ENCODE data around the gene ZBTB46. TPM values are rescaled to one million over a fixed set of nuclear protein-coding genes. Genes with fewer than 3 reads are reported as not detected.
A peak's percentile ranks its signal among the peaks of the same experiment; 100 is the strongest.
"Not testable (repeated sequence)": the region's sequence is repeated elsewhere in the genome, so short reads cannot be mapped to it uniquely, and the experiment has no call there.

Gene ZBTB46
- total RNA-seq, 1 donor from 2014 or later, result 0.53 TPM

DNA sequence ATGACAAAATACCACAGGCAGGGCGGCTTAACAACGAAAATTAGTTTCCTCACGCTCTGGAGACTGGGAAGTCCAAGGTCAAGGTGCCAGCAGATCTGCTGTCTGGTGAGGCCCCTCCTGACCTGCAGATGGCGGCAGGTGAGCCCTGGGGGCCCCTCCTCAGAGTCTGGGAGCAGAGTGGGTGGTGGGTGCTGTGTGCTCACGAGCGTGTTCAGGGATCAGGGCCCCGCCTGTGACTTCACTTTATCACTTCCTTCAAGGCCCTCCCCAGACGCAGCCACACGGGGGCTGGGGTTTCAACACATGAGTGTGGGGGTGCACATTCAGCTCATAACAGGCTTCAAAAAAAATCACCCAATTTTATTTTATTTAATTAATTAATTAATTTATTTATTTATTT, 52.2 kb downstream of the ZBTB46 start:
- FAIRE-seq, result no peak
- H3K4me3 ChIP-seq (ENCODE audit: low read depth, low read length), result no peak overlapping the region

DNA sequence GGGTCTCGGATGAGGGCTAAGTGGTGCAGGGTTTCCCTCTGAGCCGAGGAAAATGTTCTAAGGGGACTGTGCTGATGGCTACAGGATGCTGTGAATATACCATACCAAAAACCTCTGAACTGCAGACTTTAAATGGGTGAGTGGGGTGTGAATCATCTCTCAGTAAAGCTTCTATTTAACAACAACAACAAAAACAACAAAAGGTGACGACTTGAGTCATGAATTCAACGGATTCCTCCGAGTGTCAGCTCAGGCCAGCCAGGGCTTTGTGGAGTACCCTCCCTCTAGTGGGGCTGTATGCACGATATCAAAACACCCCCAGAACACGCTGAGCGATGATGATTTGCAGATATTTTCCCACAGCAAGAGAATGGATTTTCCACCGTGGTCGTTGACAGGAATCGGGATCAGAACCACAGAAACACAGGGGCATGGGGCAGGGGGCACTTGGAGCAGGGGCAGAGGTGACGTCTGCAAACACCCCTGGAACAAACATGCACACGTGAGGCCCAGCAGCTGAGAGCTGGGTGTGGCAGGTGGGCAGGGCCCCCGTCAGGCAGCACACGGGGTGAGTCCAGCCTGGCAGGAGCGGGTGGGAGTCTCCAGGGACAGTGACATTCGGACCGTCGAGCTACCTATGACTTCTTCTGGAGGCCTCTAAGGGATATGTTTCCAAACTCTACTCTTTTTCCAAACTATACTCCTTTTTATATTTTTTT, 52.9 kb downstream of the ZBTB46 start:
- DNase-seq (ENCODE audit: low read depth) (peak; percentile 42), FAIRE-seq (no peak)
- no peaks in the 10 kb centered on the region for H3K36me3 ChIP-seq (ENCODE audit: control insufficient read depth, insufficient read depth, low read length)
- H3K4me3 ChIP-seq (ENCODE audit: low read depth, low read length), result no peak overlapping the region
- TF ChIP-seq, protein P1, sequence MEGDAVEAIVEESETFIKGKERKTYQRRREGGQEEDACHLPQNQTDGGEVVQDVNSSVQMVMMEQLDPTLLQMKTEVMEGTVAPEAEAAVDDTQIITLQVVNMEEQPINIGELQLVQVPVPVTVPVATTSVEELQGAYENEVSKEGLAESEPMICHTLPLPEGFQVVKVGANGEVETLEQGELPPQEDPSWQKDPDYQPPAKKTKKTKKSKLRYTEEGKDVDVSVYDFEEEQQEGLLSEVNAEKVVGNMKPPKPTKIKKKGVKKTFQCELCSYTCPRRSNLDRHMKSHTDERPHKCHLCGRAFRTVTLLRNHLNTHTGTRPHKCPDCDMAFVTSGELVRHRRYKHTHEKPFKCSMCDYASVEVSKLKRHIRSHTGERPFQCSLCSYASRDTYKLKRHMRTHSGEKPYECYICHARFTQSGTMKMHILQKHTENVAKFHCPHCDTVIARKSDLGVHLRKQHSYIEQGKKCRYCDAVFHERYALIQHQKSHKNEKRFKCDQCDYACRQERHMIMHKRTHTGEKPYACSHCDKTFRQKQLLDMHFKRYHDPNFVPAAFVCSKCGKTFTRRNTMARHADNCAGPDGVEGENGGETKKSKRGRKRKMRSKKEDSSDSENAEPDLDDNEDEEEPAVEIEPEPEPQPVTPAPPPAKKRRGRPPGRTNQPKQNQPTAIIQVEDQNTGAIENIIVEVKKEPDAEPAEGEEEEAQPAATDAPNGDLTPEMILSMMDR (IDR thresholded peaks at IDR 0.05; ENCODE audit: insufficient read depth, low read length, severe bottlenecking), result no peak
- peaks cover 6% of the 10 kb centered on the region for H3K27me3 ChIP-seq (ENCODE audit: control insufficient read depth, insufficient read depth, low read length)

More for the DNA sequence above, 52.2 kb downstream of the ZBTB46 start:
- TF ChIP-seq, protein P1 (IDR thresholded peaks at IDR 0.05; ENCODE audit: insufficient read depth, low read length, severe bottlenecking), result no peak
- DNase-seq (ENCODE audit: low read depth), result no peak
- no peaks in the 10 kb centered on the region for H3K36me3 ChIP-seq (ENCODE audit: control insufficient read depth, insufficient read depth, low read length)
- H3K27me3 ChIP-seq (ENCODE audit: control insufficient read depth, insufficient read depth, low read length), result peaks cover 6% of the 10 kb centered on the region

DNA sequence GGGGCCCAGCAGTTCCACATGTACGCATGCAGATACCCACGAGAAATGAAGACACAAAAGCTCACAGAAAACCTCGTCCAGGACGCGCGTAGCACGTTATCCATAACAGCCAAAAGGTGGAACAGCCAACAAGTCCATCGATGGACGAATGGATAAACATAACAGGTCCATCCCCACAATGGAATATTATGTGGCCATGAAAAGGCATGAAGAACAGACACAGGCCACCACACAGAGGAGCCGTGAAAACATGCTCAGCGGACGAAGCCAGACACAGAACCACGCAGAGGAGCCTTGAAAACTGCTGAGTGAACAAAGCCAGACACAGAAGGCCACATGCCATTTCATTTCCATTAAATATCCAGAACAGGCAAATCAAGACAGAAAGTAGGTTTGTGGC, 53.5 kb downstream of the ZBTB46 start:
- TF ChIP-seq, protein P1 (IDR thresholded peaks at IDR 0.05; ENCODE audit: insufficient read depth, low read length, severe bottlenecking), result no peak
- no peak overlapping the region for H3K4me3 ChIP-seq (ENCODE audit: low read depth, low read length)
- H3K27me3 ChIP-seq (ENCODE audit: control insufficient read depth, insufficient read depth, low read length), result peaks cover 6% of the 10 kb centered on the region
- FAIRE-seq (no peak), DNase-seq (ENCODE audit: low read depth) (no peak)
- H3K36me3 ChIP-seq (ENCODE audit: control insufficient read depth, insufficient read depth, low read length), result no peaks in the 10 kb centered on the region

DNA sequence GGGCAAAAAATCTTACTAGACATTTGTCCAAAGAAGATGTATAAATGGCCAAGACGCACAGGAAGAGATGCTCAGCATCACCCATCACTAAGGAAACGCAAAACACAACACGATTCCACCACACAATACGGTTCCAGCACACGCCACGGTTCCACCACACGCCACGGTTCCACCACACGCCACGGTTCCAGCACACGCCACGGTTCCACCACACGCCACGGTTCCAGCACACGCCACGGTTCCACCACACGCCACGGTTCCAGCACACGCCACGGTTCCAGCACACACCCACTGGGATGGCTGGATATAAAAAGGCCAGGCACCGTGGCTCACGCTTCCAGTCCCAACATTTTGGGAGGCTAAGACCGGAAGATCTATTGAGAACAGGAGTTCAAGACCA, 54.2 kb downstream of the ZBTB46 start:
- not testable (repeated sequence) for H3K27me3 ChIP-seq (ENCODE audit: control insufficient read depth, insufficient read depth, low read length); FAIRE-seq; DNase-seq (ENCODE audit: low read depth); H3K4me3 ChIP-seq (ENCODE audit: low read depth, low read length); H3K36me3 ChIP-seq (ENCODE audit: control insufficient read depth, insufficient read depth, low read length)

DNA sequence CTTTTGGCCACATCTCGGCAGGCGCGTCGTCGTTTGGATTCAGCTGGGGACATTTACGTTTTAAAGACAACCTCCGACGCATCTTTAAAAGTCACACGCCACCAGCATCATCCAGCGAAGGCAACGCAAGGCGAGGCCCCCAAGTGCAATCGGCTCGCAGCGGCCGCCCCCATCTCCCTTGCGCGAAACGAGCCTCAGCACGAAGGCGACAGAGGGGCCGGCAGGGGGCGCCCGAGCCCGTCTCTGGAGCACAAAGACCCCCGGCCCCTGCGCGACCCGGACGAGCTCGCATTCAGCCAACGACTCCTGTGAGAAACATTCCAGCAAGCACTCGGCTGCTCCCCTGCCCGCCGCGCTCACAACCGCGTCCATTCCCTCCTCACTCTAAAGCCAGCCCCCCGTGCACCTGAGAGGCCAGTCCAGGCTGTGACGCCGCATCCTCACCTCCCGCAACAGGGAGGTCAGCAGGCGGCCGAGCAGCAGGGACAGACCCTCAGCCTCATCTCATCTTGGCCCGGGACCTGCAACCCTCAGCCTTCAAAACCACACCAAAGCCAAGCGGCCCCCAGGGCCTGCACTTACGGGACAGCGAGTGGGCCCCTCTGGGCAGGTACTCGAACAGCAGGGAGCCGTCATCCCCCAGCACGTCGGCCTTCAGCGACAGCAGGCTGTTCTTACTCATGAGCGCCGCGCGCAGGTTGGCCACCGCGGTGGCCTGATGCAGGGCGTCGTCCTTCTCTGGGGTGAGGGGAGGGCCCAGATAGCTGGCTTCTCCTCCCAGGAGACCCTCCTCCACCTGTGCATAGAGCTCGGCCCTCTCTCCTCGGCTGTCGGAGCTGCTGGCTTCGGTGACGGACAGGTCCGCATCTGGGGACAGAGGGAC, 55.7 kb downstream of the ZBTB46 start:
- H3K36me3 ChIP-seq (ENCODE audit: control insufficient read depth, insufficient read depth, low read length), result no peaks in the 10 kb centered on the region
- FAIRE-seq (no peak), DNase-seq (ENCODE audit: low read depth) (no peak)
- H3K27me3 ChIP-seq (ENCODE audit: control insufficient read depth, insufficient read depth, low read length), result peaks cover 6% of the 10 kb centered on the region
- H3K4me3 ChIP-seq (ENCODE audit: low read depth, low read length), result no peak overlapping the region
- TF ChIP-seq, protein P1 (IDR thresholded peaks at IDR 0.05; ENCODE audit: insufficient read depth, low read length, severe bottlenecking), result peak; percentile 73

DNA sequence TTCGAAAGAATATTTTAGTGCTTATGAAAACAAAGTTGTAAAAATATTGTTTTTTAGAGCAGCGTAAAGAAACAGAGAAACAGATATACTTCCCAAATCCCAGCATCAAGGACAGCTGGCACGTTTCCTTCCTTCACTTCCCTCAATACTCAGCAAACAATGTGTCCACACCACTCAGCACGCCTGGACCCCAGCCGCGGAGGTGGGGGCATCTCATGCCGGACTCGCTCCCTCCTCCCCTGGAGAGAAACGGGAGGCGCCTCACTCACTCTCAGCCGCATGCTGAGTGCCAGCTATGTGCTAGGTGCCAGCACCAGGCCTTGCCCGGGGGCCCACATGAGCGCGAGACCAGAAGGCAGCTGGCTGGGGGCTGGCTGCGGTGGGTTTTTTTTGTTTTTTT, 56.8 kb downstream of the ZBTB46 start:
- no peak for DNase-seq (ENCODE audit: low read depth)
- Histone ChIP-seq H3K27me3 (ENCODE audit: control insufficient read depth, insufficient read depth, low read length) (peaks cover 6% of the 10 kb centered on the region), H3K4me3 (ENCODE audit: low read depth, low read length) (no peak overlapping the region), H3K36me3 (ENCODE audit: control insufficient read depth, insufficient read depth, low read length) (no peaks in the 10 kb centered on the region)
- TF ChIP-seq, protein P1 (IDR thresholded peaks at IDR 0.05; ENCODE audit: insufficient read depth, low read length, severe bottlenecking), result no peak
- FAIRE-seq, result no peak
